ENCODE results near the gene PTGDS.
"Not testable (repeated sequence)": the region's sequence is repeated elsewhere in the genome, so short reads cannot be mapped to it uniquely, and the experiment has no call there.

PTGDS gene

DNA sequence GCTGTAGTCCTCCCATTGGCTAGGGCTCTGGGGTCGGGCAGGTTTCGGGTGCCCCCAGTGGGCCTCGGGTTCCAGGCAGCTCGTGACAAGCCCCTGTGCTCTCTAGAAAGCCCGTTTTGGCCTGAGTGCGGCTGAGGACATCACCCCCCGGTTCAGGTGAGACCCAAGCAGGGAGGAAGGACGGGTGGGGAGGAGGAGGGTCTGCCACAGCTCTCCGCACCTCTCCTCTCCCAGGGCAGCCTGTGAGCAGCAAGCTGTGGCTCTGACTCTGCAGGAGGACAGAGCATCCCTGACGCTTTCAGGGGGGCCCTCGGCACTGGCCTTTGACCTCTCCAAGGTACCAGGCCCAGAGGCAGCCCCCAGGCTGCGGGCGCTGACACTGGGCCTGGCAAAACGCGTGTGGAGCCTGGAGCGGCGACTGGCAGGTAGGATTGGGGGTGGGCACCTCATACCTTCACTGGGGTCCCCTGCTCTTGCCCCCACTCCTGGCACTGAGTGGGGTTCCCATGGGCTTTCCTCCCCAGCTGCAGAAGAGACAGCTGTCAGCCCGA lies 15.6 kb downstream of the PTGDS start:
- no peak for DNase-seq

DNA sequence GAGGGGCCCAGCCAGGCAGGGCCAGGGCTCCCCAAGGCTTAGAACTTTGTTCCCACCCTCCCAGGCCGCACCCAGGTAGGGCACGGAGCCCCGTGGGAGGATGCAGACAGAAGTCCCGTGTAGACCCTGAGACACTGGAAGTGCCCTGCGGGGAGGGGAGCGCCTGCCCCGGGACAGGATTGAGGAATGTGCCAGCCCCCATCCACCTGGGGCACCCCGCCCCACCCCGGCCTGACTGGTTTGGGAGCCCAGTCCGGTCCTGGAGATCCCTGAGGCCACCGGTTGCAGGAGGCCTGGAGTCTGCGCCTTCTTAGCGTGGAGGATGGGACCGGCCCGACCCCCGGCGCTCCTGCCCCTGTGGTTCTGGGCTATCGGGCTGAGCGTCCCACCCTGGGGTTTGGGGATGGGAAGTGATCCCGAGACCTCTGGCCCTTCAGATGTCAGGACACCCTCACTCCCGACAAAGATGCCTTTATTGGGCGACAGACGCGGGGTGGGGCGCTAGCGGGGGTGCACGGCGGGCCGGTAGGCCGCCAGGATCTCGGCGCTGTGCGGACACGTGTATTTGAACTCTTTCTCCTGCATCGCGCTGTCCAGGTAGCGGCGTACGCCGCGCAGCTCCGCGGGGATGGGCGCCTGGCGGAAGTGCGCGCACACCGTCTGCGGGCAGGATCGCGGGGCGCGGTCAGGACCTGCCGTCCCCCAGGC lies 17.0 kb downstream of the PTGDS start:
- no peak for DNase-seq

DNA sequence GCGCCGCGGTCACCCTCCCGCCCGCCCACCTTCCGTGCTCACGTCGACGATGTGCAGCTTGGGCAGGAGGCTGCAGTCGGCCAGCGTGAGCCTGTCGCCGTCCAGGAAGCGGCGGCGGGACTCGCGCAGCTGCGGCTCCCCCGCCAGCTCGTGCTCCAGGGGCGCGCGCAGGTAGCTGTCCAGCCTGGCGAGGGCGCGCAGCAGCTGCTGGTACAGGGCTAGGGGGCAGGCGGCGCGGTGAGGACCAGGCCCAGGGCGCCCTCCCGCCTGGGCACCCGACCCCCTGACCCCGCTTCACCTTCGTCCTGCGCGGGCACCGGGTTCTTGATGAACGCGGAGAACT lies 17.6 kb downstream of the PTGDS start:
- no peak for DNase-seq

DNA sequence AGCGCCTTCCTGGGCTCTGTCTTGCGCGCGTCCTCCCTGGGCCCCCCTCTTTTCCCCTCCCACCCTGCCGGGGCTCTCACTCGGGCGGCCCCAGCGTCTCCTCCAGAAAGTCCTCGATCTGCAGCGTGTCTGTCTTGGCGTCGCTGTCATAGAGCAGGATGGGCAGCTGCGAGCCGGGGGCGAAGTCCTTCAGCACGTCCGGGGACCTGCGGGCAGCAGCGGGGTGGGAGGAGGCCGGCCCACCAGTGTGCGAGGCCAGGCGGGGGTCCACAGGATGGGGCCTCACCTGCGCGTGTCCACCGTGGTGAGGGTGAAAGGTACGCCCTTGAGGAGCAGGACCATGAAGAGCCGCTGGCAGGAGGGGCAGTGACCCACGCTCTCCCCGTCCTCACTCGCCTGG lies 18.1 kb downstream of the PTGDS start:
- DNase-seq: no peak

DNA sequence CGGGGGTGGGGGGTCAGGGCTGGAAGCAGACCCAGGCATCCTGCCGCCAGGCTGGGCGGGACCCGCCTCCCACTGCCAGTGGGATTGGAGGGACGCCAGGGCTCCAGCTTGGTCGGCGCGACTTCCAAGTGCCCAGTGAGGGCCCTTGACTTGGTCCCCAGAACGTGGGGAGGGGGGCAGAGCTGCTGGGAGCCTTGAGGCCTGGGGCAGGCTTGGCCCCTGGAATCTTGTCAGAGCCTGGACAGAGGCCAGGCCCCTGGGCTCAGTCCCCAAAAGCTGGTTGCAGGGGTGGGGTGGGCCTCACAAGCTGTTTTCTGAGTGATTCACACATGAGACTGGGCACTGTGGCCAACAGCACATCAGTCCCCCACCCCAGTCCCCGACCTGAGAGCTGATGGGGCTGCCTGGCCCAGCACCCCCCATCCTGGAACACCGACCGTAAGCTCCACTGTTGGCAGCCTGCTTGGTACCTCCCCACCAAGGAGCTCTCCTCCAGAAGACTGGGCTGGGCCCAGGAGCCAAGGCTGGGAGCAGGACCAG lies 18.5 kb downstream of the PTGDS start:
- DNase-seq: peak; percentile 24

DNA sequence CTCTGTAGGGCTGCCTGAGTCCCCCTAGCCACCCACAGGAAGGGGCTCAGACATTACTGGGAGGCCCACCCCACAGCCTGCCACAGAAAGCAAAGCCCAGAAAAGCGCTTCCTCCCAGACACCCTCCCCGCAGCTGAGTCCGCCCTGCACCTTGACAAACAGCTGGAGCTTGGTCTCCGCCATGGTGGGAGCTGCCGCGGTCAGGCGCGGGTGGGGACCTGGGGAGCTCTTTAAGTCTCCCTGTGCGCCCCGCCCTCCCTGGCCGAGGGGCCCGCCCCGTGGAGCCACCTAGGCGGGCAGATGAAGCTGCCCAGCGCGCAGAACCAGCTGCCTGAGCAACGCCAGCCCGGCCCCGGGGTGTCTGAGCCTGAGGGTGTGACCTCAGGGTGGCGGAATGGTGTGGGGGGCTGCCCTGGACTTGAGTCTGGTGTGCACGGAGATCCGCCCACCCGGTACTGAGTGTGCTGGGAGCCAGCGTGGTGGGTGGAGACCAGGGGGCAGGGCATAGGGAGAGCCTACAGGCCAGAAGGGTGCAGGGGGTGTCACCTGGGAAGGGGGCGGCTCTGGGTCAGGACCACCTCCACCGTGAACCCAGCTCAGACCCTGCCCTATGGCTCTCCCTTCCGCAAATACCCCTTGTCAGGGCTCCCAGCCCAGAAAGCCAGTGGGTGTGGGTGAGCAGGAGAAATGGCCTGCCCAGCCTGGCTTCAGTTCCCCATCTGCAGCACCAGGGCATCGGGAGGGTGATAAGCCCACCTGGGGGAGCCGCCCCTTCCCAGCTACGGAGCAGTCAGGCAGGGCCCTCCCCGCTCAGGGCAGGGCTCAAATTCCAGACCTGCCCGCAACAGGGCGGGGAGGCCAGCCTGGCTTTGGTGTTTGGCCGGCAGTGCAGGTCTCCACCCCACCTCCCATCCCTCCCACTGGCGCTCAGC lies 19.3 kb downstream of the PTGDS start, which contains the start of gene CLIC3:
Gene CLIC3, minus strand, starts transcription at position 208 of the 932 bp plus-strand sequence. Its CDS starts 25 bp downstream, at position 183.
- DNase-seq: peak; percentile 7

DNA sequence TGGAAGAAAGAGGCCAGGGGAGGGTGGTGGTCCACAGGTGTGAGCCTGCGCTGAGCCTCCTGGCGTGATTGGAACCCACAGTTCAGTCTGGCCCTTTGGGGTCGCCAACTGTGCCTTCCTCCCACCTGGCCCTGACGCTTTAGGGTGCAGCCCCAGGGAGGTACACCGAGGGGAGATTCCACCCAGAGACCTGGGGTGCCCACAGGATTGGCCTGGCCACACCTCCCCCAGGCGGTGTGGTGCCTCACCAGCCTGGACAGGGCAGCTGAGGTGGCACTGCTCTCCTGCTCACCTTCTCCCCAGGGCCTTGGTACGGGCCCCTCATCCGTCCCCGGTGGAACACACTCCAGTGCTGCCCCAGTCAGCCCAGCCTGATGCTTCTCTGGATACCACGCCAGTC lies 20.1 kb downstream of the PTGDS start:
- DNase-seq: no peak

DNA sequence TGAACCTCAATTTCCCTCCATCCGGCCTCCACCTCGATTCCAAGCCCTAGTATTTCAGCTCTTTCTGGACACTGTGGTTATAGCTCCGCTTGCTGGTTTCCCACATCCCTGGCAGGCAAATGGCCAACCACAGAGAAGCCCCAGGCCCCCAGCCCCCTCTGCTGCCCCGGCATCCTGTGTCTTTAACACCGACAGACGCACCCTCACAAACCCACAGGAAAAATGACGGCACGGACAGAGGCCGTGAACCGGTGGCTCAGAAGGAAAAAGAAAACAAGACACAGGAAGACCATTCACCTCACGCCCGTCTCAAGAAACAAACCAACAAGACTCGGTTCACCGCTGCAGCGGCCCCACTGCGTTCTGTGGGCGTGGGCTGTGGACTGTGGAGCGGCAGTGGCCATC lies 20.5 kb downstream of the PTGDS start:
- DNase-seq: no peak

DNA sequence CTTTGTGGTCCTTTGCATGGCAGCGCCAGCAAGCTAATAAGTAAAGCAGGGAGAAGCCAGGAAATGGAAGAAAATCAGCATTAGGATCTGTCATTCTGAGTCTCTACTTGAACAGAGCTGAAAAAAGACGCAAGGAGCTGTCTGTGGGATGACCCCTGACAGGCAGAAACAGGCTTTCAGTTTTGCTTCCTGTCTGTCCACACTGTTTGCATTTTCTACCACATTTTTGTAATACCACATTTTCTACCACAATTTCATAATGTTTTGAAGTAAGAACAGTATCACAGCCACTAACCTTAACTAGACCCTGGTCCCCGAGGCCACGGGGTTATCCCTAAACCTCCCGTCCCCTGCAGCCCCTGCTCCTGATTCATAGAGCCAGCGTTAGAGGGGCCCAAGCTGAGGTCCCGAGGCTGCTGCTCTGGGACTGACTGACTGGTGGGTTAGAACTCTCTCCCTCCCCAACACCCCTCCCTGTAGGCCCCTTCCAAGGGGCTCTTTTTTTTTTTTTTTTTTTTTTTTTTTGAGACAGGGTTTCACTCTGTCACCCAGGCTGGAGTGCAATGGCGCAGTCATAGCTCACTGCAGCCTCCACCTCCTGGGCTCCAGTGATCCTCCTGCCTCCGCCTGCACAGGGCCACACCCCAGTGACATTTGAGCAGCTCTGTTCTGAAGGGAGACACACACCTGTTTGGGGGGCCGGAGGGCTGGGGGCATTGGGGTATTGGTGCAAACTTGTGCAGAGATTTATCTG lies 23.1 kb downstream of the PTGDS start:
- peak; percentile 63 for DNase-seq

DNA sequence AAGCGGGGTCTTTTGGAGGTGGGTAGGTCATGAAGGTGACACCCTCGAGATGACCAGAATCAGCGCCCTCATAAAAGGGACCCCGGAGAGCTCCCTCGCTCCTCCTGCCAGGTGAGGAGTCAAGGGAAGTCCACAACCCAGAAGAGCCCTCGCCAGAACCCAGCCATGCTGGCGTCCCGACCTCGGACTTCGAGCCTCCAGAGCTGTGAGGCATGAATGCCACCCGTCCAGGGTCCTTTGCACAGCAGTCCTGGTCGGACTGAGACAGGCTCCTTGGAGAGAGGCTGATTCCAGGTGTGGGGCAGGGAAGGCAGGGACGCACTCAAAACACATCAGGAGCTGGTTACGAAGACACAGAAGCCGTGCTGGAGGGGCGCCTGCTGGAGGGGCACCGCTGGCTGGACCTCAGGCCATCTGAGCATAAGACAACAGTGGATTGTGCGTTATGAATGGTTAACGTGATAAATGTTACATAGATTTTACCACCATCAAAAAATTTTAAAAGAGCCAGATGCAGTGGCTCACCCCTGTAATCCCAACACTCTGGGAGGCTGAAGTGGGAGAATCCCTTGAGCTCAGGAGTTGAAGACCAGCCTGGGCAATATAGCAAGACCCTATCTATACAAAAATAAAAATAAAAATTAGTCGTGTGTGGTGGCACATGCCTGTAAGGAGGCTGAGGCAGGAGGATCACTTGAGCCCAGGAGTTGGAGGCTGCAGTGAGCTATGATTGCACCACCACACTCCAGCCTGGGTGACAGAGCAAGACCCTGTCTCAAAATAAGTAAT lies 24.7 kb downstream of the PTGDS start:
- no peak for DNase-seq

DNA sequence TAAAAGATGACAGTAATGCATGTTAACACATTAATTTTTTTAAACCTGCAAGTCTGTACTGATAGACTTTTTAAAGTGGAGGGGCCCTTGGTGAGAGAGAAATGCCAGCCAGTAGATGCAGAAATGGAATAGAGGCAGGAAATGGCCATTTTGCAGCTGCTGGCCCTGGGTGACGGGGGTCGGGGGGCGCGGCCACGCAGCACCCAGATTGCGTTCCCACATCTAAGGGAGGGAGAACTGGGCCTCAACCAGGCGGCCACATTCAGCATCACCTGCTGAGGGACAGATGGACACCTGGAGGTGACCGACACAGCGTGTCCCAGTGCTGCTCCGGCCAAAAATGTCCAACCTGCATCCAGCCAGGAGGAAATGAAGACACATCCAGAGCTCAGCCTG lies 25.3 kb downstream of the PTGDS start:
- no peak for DNase-seq

DNA sequence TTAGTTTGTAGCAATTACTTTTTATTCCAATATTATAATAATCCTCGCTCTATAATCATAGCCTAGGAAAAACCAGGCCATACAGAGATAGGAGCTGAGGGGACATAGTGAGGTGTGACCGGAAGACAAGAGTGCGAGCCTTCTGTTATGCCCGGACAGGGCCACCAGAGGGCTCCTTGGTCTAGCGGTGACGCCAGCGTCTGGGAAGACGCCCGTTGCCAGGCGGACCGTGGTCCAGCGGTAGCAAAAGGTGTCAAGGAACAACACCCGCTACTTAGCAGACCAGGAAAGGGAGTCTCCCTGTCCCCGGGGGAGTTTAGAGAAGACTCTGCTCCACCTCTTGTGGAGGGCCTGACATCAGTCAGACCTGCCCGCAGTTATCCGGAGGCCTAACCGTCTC lies 27.0 kb downstream of the PTGDS start:
- DNase-seq: not testable (repeated sequence)

DNA sequence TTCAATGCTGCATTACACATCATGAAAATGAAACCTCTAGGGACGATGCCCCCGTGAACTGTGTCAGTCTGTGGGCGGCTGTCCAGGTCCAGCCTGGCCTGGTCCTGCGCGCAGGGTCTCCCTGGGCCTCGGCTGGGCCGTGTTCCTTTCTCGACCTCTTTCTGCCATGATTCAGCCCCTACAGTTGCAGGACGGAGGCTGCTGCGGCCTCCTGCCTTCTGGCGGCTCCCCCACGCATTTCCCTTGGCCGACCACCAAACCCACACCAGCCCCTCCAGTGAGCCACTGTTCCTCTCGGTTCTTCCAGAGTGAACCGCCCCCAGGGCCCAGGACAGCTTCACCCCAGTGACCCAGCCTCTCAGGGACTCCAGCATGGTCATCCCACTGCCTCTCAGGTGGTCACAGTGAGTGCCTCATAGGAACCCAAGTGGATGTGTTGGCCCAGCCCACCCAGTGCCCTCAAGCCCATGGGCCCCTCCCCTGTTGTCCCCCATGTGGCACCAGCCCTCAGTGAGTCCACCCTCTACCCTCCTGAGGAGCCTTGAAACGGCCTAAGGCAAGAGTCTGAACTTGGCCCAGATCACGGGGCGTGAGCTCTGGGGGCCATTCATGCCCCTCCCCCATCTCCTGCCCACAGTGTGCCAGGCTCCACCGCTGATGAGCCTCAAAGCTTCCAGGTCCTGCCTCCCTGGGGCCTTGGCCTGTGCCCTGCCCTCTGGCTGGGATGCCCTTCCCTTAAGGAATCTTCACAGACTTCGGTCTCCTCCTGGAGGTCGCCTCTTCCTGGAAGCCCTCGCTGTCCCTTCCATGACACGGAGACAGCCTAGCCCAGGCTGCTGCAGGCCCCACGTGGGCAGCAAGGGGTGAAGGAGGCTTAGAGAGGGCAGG lies 29.1 kb downstream of the PTGDS start:
- DNase-seq: no peak

DNA sequence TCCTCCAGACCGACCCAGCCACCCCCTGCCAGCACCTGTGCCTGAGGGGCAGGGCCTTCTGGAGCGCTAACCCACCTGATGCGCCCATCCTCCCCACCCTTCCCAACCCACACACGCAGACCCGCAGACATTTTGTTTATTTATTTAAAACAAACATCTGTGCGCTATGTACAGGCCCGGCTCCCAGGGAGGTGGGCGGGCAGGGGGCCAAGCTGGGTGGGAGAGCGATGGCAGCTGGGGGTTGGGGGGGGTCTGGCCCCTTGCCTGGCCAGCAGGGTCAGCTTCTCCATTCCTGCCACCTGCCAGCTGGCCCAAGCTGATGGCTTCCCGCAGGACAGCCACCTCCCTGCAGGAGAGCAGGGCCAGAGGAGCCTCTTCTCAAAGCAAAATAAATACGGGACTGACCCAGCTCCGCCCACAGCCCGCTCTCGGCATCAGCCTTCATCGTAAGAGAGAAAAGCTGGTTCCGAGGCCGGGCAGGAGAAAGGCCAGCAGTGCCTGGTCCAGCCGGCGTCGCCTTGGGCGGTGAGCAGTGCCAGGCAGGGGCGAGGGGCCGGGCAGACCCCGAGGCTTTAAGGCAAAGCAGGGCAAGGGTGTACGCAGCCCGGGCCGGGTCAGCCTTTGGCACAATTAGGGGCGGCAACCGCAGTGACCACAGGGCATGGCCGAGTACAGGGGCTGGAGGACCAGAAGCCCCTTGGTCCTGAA lies 30.0 kb downstream of the PTGDS start:
- no peak for DNase-seq

DNA sequence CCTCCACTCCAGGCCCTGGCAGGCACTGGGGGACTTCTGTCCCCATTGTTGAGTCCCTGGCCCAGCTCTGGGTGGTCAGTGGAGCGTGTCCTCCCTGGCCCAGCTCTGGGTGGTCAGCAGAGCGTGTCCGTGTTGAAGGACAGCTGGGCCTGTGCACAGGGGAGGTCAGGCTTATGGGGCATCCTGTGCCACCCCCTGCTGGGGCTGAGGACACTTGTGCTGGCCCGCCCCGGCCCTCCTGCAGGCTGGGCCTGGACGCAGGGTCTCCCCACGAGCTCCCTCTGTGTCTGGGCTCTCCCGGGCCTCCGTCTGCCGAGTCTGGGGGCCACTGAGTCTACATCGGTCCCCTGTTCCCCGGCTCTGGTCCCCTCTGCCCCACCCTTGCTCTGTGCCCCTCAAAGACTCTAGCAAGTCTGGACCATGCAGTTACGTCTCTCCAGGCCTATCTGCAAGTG lies 30.5 kb downstream of the PTGDS start:
- DNase-seq: no peak

DNA sequence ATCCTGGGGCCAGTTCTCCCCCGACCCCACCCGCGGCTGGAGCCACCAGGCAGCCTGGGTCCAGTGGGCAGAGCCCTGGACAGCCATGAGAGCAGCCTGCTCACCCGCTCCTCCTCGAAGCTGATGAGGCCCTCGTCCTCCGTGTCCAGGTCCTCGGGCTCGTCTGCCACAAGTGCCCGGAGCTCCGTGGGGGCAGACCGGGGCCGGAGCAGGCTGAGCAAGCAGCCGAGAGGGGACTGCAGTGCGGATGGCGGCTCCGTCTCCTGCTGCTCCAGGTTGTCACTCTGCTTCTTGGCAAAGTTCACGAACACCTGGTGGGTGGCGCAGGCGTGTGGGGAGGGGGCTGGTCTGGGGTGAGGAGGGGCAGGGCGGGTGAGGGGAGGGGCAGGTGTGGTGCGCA lies 31.0 kb downstream of the PTGDS start:
- no peak for DNase-seq

DNA sequence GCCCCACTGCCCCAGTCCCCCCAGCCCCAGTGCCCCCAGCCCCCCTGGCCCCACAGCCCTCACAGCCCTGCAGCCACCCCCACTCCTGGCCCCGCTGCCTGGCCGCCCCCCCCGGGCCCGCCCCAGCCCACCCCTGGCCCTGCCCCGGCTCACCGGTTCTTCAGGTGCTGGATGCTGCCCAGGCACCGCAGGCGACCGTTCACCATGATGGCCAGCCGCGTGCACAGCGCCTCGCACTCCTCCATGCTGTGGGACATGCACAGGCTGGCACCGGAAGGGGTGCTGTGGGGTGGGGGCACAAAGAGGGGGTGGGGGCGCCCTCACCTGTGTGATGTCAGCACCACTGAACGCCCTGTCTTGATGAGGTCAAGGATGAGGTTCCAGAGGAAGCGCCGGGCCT lies 31.9 kb downstream of the PTGDS start:
- DNase-seq: no peak

DNA sequence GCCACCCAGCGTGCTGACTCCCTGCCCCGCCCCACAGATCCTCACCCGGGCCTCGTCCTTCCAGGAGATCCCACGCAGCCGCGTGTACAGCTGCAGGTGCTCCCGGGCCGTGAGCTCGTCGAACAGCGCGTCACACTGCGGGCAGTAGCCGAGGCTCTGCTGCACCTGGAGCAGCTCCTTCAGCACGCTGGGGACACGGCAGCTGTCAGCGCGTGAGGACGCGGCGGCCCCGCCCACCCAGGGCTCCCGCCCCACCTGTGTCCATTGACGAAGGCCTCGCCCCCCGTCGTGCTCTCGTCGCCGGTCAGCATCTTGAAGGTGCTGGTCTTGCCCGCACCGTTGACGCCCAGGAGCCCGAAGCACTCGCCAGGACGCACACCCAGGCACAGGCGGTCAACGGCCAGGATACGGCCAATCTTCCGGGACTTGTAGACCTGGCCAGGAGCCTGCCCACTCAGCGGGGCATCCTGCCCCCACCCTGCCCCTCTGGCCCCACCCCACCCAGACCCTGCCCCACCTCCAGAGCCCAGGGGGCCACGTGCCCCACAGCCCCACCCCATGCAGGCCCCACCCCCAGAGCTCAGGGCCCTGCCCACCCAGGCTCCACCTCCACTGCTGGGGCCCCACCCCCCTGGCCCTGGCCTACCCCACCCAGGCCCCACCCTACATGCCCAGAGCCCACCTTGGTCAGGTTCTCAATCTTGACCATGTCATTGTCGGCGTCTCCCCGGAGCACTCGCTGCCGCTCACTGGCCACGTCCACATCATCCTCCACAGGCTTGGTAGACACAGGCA lies 32.8 kb downstream of the PTGDS start:
- no peak for DNase-seq

DNA sequence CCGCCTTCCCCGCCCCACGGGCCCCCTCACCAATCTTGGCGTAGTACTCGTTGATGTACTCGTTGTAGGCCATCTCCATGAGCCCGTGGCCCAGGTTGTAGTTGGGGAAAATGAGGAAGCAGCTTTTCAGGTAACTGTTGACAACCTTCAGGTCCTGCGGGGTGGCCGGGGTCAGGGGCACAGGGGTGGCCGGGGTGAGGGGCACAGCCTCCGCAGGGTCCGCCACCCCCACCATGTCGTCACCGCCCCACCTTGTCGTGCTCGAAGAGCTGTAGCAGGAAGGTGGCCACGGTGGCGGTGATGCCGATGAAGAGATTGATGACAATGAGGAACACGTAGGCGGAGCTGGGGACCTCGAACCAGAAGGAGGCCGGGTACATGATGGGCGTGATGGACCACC lies 33.9 kb downstream of the PTGDS start:
- no peak for DNase-seq
